Type B pancreatic cell (in vitro differentiated cells): ENCODE results near the gene ZCCHC8. TPM values are rescaled to one million over a fixed set of nuclear protein-coding genes. Genes with fewer than 3 reads are reported as not detected.
A peak's percentile ranks its signal among the peaks of the same experiment; 100 is the strongest.

Source experiments
- DNase-seq: peaks from one replicate; pipeline ENCODE4 v3.0.0; 2021; ENCODE audit warnings: mixed read lengths; ENCODE audit not compliant: unreplicated experiment; ENCODE audit errors: extremely low spot score
- H3K27ac Mint-ChIP-seq: 2 replicates; pipeline ENCODE4 v1.8.0; 2021; ENCODE audit warnings: mild to moderate bottlenecking, mixed read lengths
- H3K27me3 Mint-ChIP-seq: 2 replicates; pipeline ENCODE4 v1.8.0; 2021; ENCODE audit warnings: mixed read lengths
- H3K36me3 Mint-ChIP-seq: 2 replicates; pipeline ENCODE4 v1.8.0; 2021; ENCODE audit warnings: mixed read lengths
- H3K4me1 Mint-ChIP-seq: one replicate; pipeline ENCODE4 v1.8.0; 2021; ENCODE audit warnings: mixed read lengths; ENCODE audit not compliant: unreplicated experiment
- H3K4me3 Mint-ChIP-seq: 2 replicates; pipeline ENCODE4 v1.8.0; 2021; ENCODE audit warnings: mild to moderate bottlenecking, mixed read lengths
- H3K9me3 Mint-ChIP-seq: 2 replicates; pipeline ENCODE4 v1.8.0; 2021; ENCODE audit warnings: mixed read lengths
- long read RNA-seq: library from polyadenylated mRNA; unstranded; transcript quantifications from one replicate; pipeline ENCODE4 v2.0.0, GENCODE V29; 2020
- total RNA-seq: library from RNA; stranded (reverse); gene quantifications from 2 replicates; pipeline ENCODE4 v1.2.1, GENCODE V29; 2021; ENCODE audit warnings: low replicate concordance
- TF ChIP-seq, protein P1 (sequence below): fragments of 200-600 bp; sonication (generic); conservative IDR thresholded peaks from 2 replicates; pipeline ENCODE4 v1.5.0; 2021; ENCODE audit warnings: antibody characterized with exemption, mild to moderate bottlenecking

Gene ZCCHC8
- total RNA-seq = 27.2 and 30.4 TPM in 2 replicates
- long read RNA-seq, transcript ZCCHC8-210 (14 exons, 2,955 nt) = major isoform, 24 of 36 reads
- long read RNA-seq, partial matches to known transcripts = 5 of 36 reads
- long read RNA-seq, other reads (novel, unspliced or antisense) = 6 of 36 reads

DNA sequence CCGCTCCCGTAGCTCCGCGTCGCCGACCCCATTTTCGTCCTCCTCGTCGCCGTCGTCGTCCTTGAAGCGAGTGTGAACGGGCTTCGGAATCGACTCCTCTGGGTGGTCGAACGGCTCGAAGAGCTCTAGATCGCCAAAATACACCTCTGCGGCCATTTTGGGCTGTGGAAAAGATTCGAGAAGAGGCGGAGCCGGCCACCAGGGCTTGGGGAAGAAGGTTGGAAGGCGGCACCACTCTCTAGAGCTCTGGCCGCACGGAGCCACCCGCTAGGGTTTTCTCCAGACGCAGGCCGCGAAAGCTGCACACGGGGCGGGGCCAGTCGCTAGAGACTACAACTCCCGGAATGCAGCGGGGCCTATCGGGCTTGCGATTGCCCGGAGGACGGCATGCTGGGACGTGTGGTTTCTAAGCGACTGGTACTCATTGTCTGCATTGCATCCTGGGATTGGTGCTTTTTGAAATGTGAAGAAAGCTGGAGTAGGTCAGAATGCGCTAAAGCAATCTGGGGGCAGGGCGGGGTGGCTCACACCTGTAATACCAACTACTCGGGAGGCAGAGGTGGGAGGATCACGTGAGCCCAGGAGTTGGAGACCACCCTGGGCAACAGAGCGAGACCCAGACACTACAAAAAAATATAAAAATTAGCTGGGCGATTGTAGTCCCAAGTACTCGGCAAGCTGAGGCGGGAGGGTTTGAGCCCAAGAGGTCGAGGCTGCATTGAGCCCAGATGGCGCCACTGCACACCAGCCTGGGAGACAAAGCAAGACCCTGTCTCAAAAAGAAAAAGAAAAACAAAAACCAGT lies at the start of gene ZCCHC8:
ZCCHC8 (minus strand) TSS at position 248 of the 804 bp plus-strand sequence; CDS start at position 156, 92 bp downstream.
- Mint-ChIP-seq H3K9me3 (no peaks in the 10 kb centered on the region), H3K27me3 (no peaks in the 10 kb centered on the region), H3K4me1 (peaks cover 21% of the 10 kb centered on the region), H3K36me3 (peaks cover 17% of the 10 kb centered on the region), H3K27ac (peak within 1 kb of the TSS; percentile 97), H3K4me3 (peak within 1 kb of the TSS; percentile 94)
- TF ChIP-seq, protein P1, sequence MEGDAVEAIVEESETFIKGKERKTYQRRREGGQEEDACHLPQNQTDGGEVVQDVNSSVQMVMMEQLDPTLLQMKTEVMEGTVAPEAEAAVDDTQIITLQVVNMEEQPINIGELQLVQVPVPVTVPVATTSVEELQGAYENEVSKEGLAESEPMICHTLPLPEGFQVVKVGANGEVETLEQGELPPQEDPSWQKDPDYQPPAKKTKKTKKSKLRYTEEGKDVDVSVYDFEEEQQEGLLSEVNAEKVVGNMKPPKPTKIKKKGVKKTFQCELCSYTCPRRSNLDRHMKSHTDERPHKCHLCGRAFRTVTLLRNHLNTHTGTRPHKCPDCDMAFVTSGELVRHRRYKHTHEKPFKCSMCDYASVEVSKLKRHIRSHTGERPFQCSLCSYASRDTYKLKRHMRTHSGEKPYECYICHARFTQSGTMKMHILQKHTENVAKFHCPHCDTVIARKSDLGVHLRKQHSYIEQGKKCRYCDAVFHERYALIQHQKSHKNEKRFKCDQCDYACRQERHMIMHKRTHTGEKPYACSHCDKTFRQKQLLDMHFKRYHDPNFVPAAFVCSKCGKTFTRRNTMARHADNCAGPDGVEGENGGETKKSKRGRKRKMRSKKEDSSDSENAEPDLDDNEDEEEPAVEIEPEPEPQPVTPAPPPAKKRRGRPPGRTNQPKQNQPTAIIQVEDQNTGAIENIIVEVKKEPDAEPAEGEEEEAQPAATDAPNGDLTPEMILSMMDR = peak; percentile 45
- DNase-seq = peak; percentile 97

DNA sequence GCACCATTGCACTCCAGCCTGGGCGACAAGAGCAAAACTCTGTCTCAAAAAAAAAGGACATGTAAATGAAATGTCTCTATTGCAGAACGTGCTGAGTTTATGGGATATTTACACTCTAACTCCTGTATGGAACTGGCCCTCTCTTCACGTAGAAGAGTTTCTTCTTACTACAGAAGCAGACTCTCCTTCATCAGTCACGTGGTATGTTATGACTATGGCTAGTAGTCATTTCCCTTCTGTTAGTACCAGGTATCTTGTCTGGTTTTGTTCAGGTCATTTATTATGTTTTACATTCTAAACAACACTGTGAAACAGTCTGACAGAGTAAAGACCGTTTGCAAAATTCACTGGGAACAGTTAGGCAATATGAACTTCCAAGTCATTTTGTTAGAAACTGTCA lies 46.6 kb upstream of the ZCCHC8 start:
- no peak for DNase-seq
- Mint-ChIP-seq H3K9me3 (no peaks in the 10 kb centered on the region), H3K4me1 (no peaks in the 10 kb centered on the region), H3K4me3 (no peak overlapping the region), H3K27ac (no peak overlapping the region), H3K27me3 (no peaks in the 10 kb centered on the region), H3K36me3 (peaks cover 12% of the 10 kb centered on the region)
- TF ChIP-seq, protein P1 = no peak

DNA sequence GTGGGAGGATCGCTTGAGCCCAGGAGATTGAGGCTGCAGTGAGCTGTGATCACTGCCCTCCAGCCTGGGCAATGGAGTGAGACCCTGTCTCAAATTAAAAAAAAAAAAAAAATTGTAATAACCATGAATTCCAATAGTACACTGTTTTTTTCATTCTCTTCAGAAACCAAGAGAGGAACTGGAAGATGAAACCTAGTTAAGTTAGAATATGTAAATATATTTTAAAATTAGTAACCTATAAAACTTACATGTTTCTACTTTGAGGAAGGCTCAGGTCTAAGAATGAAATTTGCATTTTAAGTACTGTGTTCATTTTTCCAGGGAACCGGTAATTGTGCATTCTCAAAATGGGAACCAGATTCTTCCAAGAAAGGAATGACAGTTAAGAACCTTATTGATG lies 45.1 kb upstream of the ZCCHC8 start:
- H3K4me1 Mint-ChIP-seq = no peaks in the 10 kb centered on the region
- no peaks in the 10 kb centered on the region for H3K27me3 Mint-ChIP-seq
- H3K36me3 Mint-ChIP-seq = peaks cover 3% of the 10 kb centered on the region
- no peak for DNase-seq
- no peak overlapping the region for H3K4me3 Mint-ChIP-seq
- no peaks in the 10 kb centered on the region for H3K9me3 Mint-ChIP-seq
- TF ChIP-seq, protein P1 = no peak
- H3K27ac Mint-ChIP-seq = no peak overlapping the region

DNA sequence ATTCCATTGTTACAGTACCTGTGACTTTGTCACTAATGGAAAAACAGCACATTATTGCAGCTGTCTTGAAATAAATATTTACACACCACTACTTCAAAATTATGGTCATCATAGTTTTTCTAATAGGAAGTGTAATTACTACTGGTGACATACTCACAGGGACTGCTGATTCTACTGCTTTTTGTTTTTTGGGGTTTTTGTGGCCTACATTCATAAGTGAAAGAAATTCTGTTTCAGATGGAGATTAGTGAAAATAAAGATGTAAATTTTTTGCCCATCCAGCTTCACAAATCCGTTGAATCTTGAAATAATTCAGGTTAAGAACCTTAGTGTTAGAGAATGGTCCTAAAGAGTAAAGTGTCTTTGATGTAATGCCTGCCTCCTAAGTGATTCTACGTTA lies 43.8 kb upstream of the ZCCHC8 start:
- Mint-ChIP-seq H3K36me3 (no peaks in the 10 kb centered on the region), H3K4me1 (no peaks in the 10 kb centered on the region), H3K27ac (no peak overlapping the region), H3K9me3 (no peaks in the 10 kb centered on the region), H3K27me3 (no peaks in the 10 kb centered on the region), H3K4me3 (no peak overlapping the region)
- DNase-seq = no peak
- TF ChIP-seq, protein P1 = no peak

DNA sequence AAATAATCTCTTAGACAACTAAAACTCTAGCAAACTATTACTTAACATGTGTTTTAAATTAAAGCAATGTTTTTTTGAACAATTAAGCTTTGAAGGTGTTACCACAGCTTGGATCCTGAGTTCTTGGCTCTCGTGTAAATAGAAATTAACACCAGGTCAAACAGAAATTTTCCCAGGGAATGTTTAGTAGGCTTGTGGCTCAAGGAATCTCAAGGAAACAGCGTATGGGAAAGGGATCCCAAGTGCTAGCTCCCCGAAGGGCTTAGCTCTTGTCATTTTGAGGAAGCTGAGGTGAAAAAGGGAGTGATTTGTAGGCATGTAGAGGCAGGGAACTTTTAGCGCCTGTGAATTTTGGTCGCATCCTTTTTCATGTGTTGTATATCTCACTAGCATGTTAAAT lies 37.8 kb upstream of the ZCCHC8 start:
- TF ChIP-seq, protein P1 = no peak
- Mint-ChIP-seq H3K27me3 (no peaks in the 10 kb centered on the region), H3K9me3 (no peaks in the 10 kb centered on the region), H3K4me3 (no peak overlapping the region), H3K36me3 (peaks cover 4% of the 10 kb centered on the region), H3K4me1 (no peaks in the 10 kb centered on the region), H3K27ac (no peak overlapping the region)
- DNase-seq = no peak
